Suprapubic skin (tissue), 4 donors: ENCODE data around the gene CHST8. TPM values are rescaled to one million over a fixed set of nuclear protein-coding genes. Genes with fewer than 3 reads are reported as not detected.

ENCODE experiments used
- DNase-seq, 2 donors: peaks; one replicate each; pipeline ENCODE4 v3.0.0-alpha.2; 2019; ENCODE audit warnings: low spot score in 2 of 2
- H3K27ac ChIP-seq: fragments of 200-600 bp; sonication (generic); one replicate; pipeline ENCODE4 v1.5.1; 2019
- H3K27me3 ChIP-seq: fragments of 200-600 bp; sonication (generic); one replicate; pipeline ENCODE4 v1.5.1; 2019
- H3K36me3 ChIP-seq: fragments of 200-600 bp; sonication (generic); one replicate; pipeline ENCODE4 v1.5.1; 2019
- H3K4me1 ChIP-seq: fragments of 200-600 bp; sonication (generic); one replicate; pipeline ENCODE4 v1.5.1; 2019
- H3K4me3 ChIP-seq: fragments of 200-600 bp; sonication (generic); one replicate; pipeline ENCODE4 v1.5.1; 2019; ENCODE audit warnings: mild to moderate bottlenecking
- H3K9me3 ChIP-seq: fragments of 200-600 bp; sonication (generic); one replicate; pipeline ENCODE4 v1.5.1; 2019
- CTCF ChIP-seq, 2 donors: fragments of 200-600 bp in 1 of 2; fragments of 450-650 bp in 1 of 2; sonication (generic) in 1 of 2; IDR thresholded peaks; one replicate each; pipeline ENCODE4 v1.5.1; 2016 to 2019; ENCODE audit warnings: antibody characterized with exemption in 2 of 2, mild to moderate bottlenecking in 1 of 2, moderate library complexity in 1 of 2
- EP300 ChIP-seq: sonication (generic); formaldehyde crosslinking; IDR thresholded peaks from one replicate; pipeline ENCODE4 v1.6.1; 2017; ENCODE audit warnings: antibody characterized with exemption
- POLR2A ChIP-seq, 2 donors: fragments of 450-650 bp; IDR thresholded peaks; one replicate each; pipeline ENCODE4 v1.6.1; 2017; ENCODE audit warnings: antibody characterized with exemption in 2 of 2, mild to moderate bottlenecking in 2 of 2, moderate library complexity in 2 of 2
- POLR2AphosphoS5 ChIP-seq, 3 donors: sonication (generic); formaldehyde crosslinking; IDR thresholded peaks; one replicate each; pipeline ENCODE4 v1.6.1; 2017; ENCODE audit warnings: antibody characterized with exemption in 3 of 3
- WGBS: methylation state at CpG from one replicate; pipeline ENCODE4 v1.1.5; 2018; 5-methylcytosine and 5-hydroxymethylcytosine counted together
- total RNA-seq, 4 donors: library from RNA; depleted of rRNA; stranded (reverse); fragments of >200 nt; gene quantifications; one replicate each; pipeline ENCODE4 v1.1.0, GENCODE V29; 2016

The CHST8 gene
- total RNA-seq, 4 donors from 2014 or later, result 0.36 TPM; not detected in 3

GRCh38 chr19:33580645-33581037 is 41.1 kb upstream of the CHST8 start:
- Histone ChIP-seq H3K27me3 (peaks cover 5% of the 10 kb centered on the region), H3K27ac (no peak overlapping the region), H3K36me3 (no peaks in the 10 kb centered on the region), H3K4me1 (no peaks in the 10 kb centered on the region), H3K4me3 (no peak overlapping the region), H3K9me3 (no peaks in the 10 kb centered on the region)
- no peak for DNase-seq
- TF ChIP-seq POLR2AphosphoS5 (IDR thresholded peaks at IDR 0.05), result no peak
- no peak for TF ChIP-seq POLR2A (IDR thresholded peaks at IDR 0.05)
- TF ChIP-seq CTCF (IDR thresholded peaks at IDR 0.05), result no peak
- WGBS, result 50% methylated on average over 5 of the region's 8 CpGs

GRCh38 chr19:33582914-33583313 is 38.8 kb upstream of the CHST8 start:
- no peak for DNase-seq
- Histone ChIP-seq H3K4me1 (no peaks in the 10 kb centered on the region), H3K27ac (no peak overlapping the region), H3K36me3 (no peaks in the 10 kb centered on the region), H3K27me3 (no peaks in the 10 kb centered on the region), H3K9me3 (peaks cover 6% of the 10 kb centered on the region), H3K4me3 (no peak overlapping the region)
- TF ChIP-seq POLR2A (IDR thresholded peaks at IDR 0.05) (no peak), POLR2AphosphoS5 (IDR thresholded peaks at IDR 0.05) (no peak), EP300 (no peak), CTCF (IDR thresholded peaks at IDR 0.05) (no peak)
- WGBS, result 33% methylated on average over 4 of the region's 4 CpGs

- H3K27me3 ChIP-seq, result no peaks in the 10 kb centered on the region
- no peaks in the 10 kb centered on the region for H3K4me1 ChIP-seq
- H3K9me3 ChIP-seq, result peaks cover 10% of the 10 kb centered on the region
- 80% methylated on average over 2 of the region's 2 CpGs for WGBS
- TF ChIP-seq POLR2AphosphoS5 (IDR thresholded peaks at IDR 0.05) (no peak), EP300 (no peak), POLR2A (IDR thresholded peaks at IDR 0.05) (no peak), CTCF (IDR thresholded peaks at IDR 0.05) (no peak)
- H3K36me3 ChIP-seq, result no peaks in the 10 kb centered on the region
- no peak overlapping the region for H3K27ac ChIP-seq
- H3K4me3 ChIP-seq, result no peak overlapping the region
- no peak for DNase-seq
These were observed 34.6 kb upstream of the CHST8 start for GRCh38 chr19:33587150-33587549.

- TF ChIP-seq CTCF (IDR thresholded peaks at IDR 0.05) (no peak), EP300 (no peak), POLR2AphosphoS5 (IDR thresholded peaks at IDR 0.05) (no peak), POLR2A (IDR thresholded peaks at IDR 0.05) (no peak)
- H3K27me3 ChIP-seq, result no peaks in the 10 kb centered on the region
- H3K4me3 ChIP-seq, result no peak overlapping the region
- 78% methylated on average over 1 of the region's 1 CpG for WGBS
- H3K9me3 ChIP-seq, result peaks cover 15% of the 10 kb centered on the region
- no peaks in the 10 kb centered on the region for H3K36me3 ChIP-seq
- H3K27ac ChIP-seq, result no peak overlapping the region
- no peak for DNase-seq
- no peaks in the 10 kb centered on the region for H3K4me1 ChIP-seq
These were observed 31.5 kb upstream of the CHST8 start for GRCh38 chr19:33590224-33590623.

GRCh38 chr19:33595783-33596182 is 26.0 kb upstream of the CHST8 start:
- no peak for TF ChIP-seq POLR2AphosphoS5 (IDR thresholded peaks at IDR 0.05)
- TF ChIP-seq CTCF (IDR thresholded peaks at IDR 0.05), result no peak
- no peak for TF ChIP-seq EP300
- TF ChIP-seq POLR2A (IDR thresholded peaks at IDR 0.05), result no peak
- 31% methylated on average over 1 of the region's 1 CpG for WGBS
- Histone ChIP-seq H3K27me3 (no peaks in the 10 kb centered on the region), H3K36me3 (no peaks in the 10 kb centered on the region), H3K4me1 (no peaks in the 10 kb centered on the region), H3K27ac (no peak overlapping the region), H3K4me3 (no peak overlapping the region), H3K9me3 (peaks cover 11% of the 10 kb centered on the region)
- no peak for DNase-seq
